ENCODE measurements around the gene MINDY3.
"Not testable (repeated sequence)": the region's sequence is repeated elsewhere in the genome, so short reads cannot be mapped to it uniquely, and the experiment has no call there.

Gene MINDY3

DNA sequence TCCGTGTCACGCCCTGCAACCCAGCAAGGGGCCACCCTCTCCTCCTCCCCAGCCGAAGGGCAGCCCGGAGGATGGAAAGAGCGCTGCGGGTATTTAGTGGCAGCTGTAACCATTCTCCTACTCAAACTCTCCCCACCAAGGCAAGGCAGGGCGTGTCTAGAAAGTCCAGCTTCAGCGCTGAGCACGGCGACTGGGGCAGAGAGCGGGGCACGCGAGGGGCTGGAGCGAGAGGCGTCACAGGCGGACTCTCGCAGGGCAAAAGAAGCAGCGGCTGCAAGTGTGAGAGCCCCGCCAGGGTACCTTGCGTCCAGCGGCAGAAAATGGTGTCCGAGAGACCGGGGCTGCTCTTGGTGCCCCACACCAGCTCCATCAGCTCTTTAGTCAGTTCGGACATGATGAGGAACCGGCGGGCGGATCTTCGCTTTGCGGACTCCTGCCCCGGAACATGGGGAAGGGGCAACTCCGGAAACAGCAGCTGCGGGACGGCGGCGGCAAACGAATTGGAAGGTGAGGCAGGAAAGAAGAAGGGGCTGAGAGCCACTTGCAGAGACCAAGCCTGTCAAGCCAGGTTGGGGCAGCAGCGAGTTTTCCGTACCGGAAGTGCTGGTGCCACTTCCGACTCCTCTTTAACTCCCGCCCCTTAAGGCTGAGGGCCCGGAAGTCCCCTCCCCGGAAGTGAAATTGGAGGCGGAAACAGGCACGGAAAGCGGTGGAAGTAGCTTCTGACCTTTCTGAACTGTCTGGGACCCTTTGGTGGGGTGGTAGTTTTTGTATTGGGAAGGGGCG is at the start of gene MINDY3:
TSS of gene MINDY3 (minus strand) at position 602 of the 786 bp plus-strand sequence. CDS start at position 394, 208 bp downstream.
- peak; percentile 85 for DNase-seq

DNA sequence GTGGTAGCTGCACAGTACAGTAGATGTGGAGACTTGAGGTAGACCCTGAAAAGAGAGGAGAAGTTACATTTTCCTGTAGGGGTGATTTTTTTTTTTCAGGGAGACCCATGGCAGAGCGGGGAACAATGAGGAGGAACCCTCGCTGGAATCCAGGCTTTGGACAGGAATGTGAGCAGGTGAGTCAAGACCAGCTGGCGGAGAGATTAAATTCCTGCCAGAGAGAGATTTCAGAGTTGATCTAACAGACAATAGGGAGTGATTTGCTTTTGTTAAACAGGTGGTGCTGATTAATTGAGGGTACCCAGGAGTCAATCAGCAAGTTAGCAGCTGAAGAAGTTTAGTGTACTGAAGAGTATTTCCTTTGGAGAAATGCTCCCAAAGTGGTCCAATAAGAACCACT is 41.6 kb upstream of the MINDY3 start:
- no peak for DNase-seq

DNA sequence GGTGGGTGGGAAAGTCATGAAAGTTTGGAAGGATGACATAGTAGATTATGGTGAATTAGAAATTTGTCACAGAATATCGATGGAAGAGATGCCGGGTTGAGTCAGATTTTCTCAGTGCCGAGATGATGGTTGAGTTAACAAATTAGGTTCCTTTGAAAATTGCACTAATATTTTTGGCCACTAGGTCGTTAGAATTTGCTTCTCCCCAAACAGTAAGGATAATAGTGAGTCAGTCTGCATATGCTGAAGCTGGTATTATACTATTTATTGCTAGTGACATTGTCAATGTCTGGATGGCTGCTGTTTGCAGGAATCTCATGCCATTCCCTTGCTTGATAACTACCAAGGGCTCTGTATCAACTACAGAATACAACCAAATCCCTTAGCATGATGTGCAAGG is 37.7 kb upstream of the MINDY3 start:
- DNase-seq = no peak

DNA sequence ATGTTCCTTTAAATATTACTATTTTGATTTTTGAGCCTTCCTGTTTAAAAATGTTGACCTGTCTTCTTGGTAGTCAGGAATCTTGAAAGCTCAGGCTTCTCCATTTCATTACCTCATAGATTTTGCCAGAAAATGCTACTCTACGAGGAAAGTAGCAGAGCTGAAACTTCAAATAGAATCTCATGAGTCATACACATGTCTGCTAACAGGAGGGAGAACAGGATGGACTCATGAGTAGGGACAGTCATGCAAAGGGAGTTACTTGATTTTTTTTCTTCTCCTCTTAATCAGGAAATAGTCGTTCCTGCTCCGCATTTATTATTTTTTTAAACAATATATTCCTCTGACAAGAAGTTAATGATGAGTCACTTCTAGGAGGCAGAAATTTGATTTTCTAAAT is 37.0 kb upstream of the MINDY3 start:
- DNase-seq = no peak

DNA sequence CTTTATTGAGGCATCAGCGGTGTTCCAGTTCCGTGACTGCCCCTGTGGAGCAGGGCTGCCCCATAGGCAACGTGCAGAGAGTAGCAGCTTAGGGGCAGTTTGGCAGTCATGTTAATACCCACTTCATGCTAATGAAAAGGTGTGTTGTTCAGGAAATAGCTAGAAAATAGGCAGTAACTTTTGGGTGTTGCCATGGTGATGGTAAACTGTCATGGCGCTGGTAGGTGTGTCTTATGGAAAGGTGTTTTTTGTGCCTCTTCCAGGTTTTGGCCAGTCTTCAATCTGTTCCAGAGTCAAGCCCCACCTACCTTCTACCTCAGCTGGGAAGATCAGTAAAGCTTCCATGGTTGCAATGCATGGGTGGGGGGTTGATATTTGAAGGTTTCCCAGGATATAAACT is 36.3 kb upstream of the MINDY3 start:
- DNase-seq = no peak

DNA sequence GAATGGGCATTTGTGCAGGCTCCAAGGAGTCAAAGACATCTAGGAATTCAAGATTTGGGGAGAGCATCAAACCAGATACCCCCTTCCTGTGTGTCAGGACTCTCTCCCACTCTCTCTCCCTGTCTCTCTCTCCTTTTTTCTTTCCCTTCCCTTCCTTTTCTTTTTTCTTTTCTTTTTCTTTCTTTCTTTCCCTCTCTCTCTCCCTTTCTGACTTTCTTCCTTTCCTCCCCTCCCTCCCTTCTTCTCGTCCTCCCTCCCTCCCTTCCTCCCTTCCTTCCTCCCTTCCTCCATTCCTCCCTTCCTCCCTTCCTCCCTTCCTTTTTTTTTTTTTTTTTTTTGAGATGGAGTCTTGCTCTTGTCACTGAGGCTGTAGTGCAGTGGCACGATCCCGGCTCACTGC is 24.1 kb upstream of the MINDY3 start:
- no peak for DNase-seq

DNA sequence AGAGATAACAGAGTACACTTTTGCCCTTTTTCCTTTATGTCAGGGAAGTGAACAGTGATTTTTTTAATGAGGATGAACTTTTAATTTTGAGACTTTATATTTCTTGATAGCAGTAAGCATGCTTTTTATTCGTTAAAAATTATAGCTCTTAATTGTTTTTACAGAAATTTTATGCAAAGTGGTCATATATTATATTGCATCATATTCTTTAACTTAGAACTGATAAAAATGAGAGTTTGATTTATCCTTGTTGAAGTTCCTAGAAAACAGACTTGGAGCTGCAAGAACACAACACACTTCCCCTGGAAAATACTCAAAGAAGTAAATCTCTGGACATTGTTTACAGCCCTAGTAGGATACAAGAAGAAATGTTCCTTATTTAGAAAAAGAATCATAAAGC is 21.2 kb upstream of the MINDY3 start:
- DNase-seq = no peak

DNA sequence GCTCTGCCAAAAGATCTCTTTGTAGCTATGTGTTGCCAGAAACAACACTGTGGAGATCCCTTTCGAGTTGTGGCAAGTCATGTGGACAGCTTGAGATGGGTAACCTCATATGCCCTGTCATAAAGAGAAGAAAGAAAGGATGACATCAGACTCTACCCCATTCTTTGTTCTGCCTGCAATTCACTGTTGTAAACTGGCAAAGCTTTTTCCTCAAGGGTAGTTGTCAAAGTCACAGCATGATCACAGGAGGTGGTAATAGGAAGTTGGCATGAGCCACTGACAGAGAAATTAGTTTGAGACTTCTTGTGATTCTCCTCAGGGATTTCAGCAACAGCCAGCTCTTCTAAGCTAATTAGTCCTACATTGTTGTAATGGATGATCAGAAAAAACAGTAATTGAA is 19.4 kb upstream of the MINDY3 start:
- no peak for DNase-seq

DNA sequence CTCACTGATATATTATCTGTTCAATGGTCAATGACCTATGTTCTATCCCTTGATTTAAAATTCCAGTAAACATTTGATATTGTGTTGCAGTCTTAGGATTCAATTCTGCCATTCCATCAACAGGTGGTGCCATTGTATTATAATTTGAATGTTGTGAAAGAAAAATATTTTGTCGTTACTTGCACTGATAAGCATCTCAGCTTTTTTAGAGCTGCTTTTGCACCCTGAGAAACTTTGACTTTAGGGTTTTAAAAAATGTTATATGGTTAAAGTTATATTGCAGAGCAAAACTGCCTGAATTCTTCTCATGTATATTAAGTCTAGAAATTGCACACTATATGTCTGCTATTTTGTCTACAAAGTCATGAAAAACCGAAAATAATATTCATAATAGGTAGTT is 18.8 kb upstream of the MINDY3 start:
- DNase-seq = no peak

DNA sequence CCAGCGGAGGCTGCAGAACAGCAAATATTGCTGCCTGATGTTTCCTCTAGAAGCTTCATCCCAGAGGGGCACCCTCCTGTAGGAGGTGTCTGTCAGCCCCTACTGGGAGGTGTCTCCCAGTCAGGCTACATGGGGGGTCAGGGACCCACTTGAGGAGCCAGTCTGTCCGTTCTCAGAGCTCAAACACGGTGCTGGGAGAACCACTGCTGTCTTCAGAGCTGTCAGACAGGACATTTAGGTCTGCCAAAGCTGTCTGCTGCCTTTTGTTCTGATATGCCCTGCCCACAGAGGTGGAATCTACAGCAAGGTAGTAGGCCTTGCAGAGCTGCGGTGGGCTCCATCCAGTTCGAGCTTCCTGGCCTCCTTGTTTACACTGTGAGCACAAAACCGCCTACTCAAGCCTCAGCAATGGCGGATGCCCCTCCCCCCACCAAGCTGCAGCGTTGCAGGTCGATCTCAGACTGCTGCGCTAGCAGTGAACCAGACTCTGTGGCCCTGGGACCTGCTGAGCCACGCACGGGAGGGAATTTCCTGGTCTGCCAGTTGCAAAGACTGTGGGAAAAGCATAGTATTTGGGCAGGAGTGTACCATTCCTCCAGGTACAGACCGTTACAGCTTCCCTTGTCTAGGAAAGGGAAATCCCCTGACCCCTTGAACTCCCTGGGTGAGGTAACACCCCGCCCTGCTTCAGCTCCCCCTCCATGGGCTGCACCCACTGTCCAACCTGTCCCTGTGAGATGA is 17.7 kb upstream of the MINDY3 start:
- DNase-seq = no peak

DNA sequence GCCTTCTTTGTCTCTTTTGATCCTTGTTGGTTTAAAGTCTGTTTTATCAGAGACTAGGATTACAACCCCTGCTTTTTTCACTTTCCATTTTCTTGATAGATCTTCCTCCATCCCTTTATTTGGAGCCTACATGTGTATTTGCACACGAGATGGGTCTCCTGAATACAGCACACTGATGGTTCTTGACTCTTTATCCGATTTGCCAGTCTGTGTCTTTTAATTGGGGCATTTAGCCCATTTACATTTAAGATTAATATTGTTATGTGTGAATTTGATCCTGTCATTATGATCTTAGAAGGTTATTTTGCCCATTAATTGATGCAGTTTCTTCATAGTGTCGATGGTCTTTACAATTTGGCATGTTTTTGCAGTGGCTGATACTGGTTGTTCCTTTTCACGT is 16.0 kb upstream of the MINDY3 start:
- not testable (repeated sequence) for DNase-seq

DNA sequence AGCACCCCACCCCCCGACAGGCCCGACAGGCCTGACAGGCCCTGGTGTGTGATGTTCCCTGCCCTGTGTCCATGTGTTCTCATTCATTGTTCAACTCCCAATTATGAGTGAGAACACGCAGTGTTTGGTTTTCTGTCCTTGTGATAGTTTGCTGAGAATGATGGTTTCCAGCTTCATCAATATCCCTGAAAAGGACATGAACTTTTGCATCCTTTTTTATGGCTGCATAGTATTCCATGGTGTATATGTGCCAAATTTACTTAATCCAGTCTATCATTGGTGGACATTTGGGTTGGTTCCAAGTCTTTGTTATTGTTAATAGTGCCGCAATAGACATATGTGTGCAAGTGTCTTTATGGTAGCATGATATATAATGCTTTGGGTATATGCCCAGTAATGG is 12.3 kb upstream of the MINDY3 start:
- not testable (repeated sequence) for DNase-seq

DNA sequence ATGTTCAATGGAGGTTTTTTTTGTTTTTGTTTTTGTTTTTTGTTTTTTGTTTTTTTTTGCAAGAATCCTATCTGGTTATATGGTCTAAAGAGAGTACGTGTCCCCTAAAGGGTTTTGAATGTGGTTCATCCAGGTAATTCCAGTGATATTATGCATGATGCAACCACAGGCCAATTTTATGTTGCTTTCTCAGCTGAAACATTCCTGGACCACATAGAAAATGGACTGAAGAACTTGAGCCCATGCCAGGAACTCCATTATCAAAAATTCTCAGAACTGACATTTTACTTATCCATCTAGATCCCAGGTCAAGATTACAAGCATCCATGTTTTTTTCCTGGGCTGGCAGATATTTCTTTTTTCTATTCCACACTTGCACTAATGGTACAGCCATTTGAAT is 11.5 kb upstream of the MINDY3 start:
- no peak for DNase-seq

DNA sequence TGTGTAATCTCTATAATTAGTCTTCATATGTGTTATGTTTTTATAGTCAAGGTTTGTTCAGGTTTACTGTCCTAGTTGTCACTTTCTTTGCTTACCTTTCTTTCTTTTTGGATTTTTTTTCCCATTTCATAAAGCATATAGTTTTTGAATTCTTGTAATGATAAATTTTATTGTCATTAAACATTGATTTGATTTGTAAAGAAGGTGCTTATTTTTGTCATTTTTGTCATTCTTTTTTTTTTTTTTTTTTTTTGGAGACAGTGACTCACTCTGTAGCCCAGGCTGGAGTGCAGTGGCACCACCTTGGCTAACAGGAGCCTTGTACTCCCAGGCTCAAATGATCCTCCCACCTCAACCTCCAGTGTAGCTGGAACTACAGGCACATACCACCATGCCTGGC is 9.6 kb upstream of the MINDY3 start:
- no peak for DNase-seq

DNA sequence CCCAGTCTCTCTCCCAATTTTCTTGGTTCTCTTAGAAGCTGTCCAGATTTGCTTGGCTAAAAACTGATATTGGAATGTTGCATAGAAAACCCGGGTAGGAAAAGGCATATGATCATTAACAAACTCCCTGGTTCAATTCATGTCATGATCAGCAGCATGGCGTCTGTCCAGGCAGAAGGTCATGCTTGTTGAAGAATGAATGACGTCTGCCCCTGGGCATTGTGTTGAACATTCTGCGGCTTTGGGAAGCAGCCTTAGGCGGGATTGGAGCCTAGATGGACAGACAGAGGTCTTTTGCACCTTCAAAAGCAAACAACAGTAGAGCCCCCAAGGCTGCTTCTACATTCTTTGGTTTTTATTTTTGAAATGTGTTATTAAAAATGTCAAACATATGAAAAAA is 7.7 kb upstream of the MINDY3 start:
- DNase-seq = no peak

DNA sequence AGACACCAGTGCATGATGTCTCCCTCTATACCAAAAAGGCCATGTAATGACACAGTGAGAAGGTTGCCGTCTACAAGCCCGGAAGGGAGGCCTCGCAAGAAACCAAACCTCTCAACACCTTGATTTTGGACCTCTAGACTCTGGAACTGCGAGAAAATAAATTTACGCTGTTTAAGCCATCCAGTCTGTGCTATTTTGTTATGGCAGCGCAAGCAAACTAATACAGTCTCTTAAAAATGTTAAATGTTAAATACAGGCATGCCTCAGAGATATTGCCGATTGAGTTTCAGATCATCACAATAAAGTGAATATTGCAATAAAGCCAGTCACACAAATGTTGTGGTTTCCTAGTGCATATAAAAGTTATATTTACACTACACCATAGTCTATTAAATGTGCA is 5.0 kb upstream of the MINDY3 start:
- DNase-seq = no peak

DNA sequence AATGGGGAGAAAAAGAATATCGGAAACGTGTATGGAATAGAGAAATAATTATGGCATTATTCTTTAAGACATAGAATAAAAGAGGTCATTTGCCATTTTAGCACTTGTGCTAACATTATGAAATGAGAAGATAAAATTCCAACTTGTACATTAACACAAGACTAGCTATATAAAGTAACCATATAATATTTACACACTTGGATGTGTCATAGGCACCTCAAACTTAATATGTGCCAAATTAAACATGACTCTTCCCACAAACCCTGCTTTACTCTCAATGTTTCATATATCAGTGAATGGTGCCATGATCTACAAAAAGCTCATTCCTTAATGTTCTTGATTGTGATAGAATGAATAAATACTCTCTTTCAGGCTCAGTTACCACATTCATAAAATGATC is 4.1 kb upstream of the MINDY3 start:
- no peak for DNase-seq

DNA sequence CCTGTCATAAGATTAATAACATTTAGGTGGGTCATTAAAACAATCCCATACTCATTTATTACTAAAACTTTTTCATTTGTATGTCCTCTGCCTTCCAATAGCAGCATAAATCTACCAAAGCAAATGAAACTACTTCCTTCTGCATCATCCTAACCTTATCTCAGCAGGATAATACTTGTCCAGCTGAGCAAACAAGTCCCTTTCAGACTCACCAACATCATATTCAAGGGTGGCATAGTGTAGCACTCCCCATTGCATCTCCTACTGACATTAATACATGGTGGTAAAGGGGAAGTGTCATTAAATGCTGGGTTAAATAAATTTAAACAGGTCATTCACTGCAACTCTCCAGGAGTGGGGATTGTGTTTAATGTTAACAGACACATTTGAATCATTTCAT is 3.4 kb upstream of the MINDY3 start:
- no peak for DNase-seq

DNA sequence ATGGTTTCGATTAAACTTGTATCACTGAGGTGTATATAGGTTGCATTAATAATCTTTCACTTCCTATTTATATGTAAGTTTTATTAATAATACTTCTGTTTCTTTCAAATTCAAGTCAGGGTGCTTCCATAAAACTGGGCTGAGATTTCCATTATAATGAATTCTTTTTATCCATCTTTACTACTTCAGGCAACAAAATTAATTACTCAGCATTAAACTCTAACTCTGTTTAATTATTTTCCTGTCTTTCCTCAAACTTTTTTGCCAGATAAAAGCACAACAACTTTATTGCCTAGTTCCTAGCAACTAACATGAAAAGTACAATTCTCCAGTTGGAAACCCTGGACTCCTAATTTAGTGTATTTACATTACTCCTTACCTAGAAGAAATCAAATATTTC is 3.0 kb upstream of the MINDY3 start:
- no peak for DNase-seq

DNA sequence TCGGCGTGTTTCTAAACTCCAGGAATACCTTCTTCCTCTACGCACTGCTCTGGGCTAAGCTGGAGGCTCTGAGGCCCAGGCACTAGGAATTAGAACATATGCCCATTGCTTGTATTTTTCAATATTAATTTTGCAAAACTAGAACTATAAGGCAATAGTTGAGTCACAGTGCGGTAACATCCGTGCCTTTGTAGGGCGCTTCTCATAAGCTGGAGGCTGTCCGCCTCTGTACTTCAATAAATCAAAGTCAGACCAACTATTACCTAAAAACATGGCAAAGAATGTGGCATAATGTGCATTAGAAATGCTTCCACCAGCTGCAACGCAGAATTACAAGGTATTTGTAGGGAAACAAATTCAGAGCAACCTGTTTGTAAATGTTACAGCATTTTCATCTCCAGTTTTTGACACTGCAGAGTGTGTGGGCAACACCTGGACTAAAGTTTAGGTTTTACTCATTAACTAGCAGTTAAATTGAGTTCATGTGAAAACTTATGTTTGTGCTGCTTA is 440 bp upstream of the MINDY3 start:
- DNase-seq = no peak

DNA sequence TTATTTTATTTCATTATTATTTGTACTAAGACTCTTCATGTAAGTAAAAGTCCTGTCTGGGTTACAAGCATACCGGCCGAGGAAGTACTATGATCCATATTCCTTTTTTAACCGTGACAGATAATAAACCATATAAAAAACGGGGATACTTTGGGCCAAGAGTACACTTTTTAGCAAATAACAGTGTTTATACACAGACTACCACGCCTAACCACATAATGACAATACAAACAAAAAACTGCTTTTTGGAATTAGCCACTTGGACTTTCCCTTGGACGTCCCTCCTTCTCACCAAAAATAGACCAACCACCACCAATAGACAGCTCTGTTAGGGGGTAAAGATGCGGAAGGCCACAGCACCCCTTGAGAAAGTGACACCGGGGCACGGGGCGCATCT is 800 bp downstream of the MINDY3 start:
- DNase-seq = no peak

DNA sequence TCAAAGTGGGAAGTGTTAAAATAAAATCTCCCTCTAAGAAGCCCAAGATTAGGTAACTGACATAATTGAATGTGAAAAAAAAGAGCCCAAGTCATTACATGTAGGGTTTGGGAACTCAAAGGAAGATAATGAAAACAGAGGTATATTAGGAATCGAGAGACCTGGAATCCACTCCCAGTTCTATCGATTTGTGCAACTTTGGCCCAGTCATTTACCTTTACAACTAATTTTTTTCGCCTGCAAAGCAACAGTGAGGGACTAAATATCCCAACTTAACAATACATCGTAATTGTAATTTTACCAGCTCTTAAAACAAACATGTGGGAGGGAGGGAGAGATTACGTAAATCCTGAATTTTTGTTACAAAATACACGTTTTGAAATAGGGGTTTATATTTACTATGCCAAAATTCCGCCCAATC is 1.4 kb downstream of the MINDY3 start:
- no peak for DNase-seq

DNA sequence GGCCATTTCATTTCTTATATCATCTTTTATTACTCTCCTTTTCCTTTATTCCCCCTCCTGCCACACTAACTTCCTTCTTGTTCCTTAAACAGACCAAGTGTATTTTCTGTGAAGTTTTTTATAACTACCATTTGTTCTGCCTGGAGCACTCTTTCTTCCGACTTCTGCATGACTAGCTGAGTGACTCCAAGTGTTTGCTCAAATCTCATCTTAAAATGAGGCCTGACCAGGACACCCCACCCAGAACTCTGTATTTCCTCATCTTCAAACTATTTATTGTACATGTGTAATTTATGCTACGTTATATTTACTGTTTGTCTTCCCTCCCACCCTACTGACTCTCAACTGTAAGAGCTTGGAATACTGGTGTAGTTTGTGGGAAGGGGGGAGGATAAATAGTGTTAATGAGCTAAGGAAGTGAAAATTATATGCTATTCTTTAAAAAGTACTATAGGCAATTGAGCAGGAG is 3.2 kb downstream of the MINDY3 start:
- DNase-seq = no peak

DNA sequence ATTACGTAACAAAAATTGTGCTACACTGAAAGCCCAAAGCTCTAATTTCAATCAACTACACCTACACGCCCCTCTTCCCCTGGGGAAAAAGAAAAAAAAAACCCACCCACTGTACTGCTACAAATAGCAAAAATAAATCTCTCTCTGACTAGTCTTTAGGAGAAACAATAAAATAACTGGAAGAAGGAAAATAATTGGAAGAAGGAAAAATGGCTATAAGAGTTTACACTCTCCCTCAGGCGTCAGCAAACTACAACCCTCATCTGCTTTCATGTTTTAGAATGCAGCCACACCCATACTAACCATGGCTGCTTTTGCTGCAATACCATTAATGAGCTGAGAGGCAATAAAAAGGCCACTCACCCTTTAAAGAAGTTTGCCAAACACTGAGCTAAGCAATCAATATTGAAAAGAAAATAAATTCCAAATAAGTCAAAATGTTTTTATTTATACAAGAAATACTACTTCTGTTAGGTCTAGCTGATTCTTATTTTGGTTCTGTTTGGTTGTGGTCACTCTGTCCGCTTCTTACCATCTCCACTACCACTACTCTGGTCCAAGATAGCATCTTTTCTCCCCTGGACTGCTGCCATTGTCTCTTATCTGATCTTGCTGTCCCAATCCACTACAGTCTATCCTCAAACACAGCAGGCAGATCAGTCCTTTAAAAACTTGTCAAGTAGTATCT is 3.8 kb downstream of the MINDY3 start:
- DNase-seq = no peak
